Activated CD4-positive, alpha-beta T cell treated with anti-CD3 and anti-CD28 coated beads, Interleukin-2, Interleukin-4, amounts not matched to agents 100 ng/mL and 50 ng/mL, durations not matched to agents 16 hours and 8 hours (primary cell): ENCODE measurements around the gene STK24.
"Not testable (repeated sequence)": the region's sequence is repeated elsewhere in the genome, so short reads cannot be mapped to it uniquely, and the experiment has no call there.

ENCODE experiments used
- DNase-seq: peaks from one replicate; pipeline ENCODE4 v3.0.0-alpha.2; 2020; ENCODE audit warnings: low spot score

STK24 gene

DNA sequence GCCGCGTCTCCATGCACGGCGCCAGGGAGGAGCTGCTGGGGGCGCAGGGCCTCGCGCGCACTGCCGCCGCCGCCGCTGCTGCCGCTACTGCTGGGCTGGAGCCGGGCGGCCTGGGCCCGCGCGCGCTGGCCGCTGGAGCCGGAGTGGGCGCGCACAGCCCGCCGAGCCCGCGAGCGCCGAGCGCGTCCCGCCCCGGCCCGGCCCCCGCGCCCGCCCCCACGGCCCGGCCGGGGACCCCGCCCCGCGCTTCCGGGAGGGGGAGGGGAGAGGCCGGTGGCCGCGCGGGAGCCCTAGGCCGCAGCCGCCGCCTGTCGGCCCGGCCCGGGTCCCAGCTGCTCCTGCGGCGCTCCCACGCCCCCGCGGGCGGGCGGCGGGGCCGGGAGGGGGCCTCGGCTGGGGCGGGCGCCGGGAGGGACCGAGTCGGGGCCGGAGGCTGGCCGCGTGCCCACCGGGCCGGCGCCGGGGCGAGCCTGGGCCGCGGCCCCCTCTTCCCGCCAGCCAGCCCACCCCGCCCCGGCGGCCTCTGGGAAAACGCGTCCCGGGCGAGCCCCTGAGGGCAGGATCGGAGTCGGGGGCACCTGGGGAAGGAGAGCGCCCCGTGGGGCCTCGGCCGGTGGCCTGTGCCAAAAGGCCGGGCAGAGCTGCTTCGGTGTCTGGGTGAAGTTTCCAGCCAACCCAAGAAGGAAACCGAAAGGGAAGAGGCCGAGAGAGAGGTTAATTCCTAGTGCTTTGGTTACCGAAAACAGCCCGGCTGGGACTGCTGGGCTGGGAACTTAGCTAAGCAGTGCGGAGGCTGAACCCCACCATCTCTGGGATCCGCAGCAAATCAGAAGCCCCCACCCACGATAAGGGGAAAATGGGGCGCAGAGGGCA, at the start of gene STK24:
TSS of gene STK24 (minus strand) at position 145 of the 873 bp plus-strand sequence. CDS start 321 bp downstream, outside the sequence.
- peak; percentile 51 for DNase-seq

DNA sequence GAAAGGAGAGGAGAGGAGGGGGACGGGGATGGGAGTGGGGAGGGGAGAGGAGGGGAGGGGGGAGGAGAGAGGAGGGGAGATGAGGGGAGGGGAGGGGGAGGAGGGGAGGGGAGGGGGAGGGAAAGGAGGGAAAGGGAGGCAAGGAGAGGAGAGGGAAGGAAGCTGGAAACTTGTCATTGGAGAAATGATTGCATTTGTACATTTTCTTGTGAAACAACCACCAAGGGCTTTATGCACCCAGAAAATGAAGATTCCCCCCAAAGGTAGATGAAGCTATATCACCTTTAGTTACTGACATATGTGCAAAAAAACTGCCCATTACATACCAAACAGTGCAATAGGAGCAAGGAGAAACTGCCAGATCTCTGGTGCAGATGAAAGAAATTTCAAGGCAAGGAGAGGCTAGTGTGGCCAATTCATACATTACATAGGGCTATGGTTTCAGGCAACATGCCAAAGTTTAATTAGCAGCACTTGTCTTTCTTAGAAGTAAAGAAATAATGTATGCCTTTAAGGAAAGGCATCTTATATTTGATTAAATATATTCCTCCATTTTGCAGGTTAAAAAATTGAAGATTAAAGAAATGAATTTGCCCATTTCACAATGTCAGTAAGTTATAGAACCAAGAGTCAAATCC, 49.5 kb upstream of the STK24 start:
- DNase-seq, result no peak

DNA sequence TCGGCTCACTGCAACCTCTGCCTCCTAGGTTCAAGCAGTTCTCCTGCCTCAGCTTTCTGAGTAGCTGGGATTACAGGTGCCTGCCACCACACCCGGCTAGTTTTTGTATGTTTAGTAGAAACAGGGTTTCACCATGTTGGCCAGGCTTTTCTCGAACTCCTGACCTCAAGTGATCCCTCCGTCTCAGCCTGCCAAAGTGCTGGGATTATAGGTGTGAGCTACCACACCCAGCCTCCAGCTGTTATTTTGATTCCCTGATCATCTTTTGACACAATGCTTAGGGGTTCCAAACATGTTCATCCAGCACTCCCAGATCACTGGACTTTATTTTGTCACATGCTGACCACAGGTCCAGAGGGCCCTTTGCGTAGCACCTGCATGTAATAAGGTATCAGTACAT, 47.7 kb upstream of the STK24 start:
- DNase-seq, result not testable (repeated sequence)

DNA sequence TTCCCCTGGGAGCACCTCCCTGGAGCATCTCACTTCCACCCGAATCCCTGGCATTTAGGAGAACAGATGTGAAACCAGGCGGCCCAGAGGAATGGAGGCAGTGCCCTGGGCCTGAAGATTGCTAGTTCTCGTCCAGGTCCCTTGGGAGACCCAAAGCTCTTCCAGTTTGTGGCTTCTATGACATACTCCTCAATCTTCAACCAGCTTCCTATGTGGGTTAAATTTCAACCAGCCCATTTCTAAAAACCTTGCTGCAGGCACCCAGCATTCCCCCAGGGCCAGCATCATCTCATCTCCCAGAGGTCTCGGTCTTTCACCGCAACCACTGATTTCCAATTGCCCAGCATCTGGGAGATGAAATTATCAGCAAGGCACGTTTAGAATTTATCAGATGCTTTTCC, 46.0 kb upstream of the STK24 start:
- DNase-seq, result no peak

DNA sequence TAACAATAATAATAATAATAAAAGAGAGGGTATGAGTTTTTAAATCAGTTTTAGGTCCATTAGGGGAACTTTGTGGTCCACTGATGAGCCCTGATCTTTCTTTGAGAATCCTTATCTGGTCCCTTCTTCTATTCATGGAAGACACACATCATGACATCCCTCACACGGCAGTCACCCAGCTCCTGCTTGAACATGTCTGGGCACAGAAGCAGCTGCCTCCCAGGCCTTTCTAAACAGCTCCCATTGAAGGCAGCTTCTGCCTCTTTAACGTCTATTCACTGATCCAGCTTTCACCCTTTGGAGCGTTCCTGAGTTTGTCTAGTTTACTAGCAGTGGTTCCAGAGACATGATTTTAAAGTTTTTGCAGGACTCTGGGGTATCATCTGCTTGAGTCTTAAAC, 42.6 kb upstream of the STK24 start:
- no peak for DNase-seq

DNA sequence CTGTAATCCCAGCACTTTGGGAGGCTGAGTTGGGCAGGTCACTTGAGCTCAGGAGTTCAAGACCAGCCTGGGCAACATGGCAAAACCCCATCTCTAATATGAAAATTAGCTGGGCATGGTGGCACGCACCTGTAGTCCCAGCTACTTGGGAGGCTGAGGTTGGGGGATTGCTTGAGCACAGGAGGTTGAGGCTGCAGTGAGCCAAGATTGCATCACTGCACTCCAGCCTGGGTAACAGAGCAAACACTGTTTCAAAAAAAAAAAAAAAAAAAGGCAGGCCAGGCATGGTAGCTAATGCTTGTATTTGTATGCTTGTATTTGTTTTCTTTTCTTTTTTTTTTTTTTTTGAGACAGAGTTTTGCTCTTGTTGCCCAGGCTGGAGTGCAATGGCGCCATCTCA, 38.7 kb upstream of the STK24 start:
- DNase-seq, result not testable (repeated sequence)

DNA sequence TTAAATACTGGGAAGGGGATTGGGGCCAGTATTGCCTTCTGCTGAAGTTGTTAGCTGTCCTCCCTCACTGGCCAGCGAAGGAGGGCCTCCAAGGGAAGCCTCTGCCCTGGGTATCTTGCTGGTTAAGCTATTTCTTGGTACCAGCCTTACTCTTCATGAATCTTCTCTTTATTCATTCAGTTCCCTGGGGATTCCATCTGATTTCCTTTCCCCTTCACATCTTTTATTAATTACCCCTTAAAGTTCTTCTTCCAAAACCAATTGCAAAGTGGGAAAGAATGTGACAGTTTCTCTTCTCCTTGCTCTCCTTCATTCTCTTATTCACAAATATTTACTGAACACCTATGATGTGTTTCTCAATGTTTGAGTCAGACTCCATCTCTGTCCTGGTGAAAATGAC, 36.7 kb upstream of the STK24 start:
- DNase-seq, result no peak

DNA sequence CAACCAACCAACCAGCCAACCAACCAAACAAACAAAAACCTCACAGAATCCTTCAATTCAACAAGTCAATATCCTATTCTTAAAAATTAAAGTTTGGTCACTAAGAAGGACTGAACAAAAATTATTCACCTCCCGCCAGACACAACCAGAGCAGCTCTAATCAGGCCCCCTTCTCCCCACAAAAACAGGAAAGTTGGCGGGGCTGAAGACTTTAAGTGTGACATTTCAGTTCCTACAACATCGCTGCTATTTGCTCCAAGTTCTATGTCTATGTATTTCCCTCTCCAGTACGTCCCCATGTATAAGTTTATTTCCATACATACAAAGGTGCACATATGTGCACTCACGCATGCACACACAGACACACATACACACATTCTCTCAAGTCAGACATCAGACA, 32.8 kb upstream of the STK24 start:
- no peak for DNase-seq

DNA sequence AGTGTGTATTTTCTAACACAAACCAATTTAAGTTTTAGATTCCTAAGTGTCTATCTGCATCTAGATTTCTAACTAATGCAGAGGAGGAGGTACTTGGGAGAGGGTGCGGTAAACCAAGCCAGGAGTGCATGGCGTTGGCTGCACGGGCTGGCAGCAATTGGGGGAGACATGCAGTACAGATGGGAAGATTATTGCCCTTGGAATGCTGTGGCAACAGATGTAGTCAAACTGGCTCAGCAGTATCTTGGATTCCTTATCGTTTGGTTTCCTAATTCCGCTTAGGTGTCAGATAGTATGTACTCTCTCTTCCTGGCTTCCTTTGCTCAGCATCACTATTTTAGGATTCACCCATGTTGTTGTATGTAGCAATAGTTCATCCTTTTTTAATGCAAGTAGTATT, 29.4 kb upstream of the STK24 start:
- no peak for DNase-seq

DNA sequence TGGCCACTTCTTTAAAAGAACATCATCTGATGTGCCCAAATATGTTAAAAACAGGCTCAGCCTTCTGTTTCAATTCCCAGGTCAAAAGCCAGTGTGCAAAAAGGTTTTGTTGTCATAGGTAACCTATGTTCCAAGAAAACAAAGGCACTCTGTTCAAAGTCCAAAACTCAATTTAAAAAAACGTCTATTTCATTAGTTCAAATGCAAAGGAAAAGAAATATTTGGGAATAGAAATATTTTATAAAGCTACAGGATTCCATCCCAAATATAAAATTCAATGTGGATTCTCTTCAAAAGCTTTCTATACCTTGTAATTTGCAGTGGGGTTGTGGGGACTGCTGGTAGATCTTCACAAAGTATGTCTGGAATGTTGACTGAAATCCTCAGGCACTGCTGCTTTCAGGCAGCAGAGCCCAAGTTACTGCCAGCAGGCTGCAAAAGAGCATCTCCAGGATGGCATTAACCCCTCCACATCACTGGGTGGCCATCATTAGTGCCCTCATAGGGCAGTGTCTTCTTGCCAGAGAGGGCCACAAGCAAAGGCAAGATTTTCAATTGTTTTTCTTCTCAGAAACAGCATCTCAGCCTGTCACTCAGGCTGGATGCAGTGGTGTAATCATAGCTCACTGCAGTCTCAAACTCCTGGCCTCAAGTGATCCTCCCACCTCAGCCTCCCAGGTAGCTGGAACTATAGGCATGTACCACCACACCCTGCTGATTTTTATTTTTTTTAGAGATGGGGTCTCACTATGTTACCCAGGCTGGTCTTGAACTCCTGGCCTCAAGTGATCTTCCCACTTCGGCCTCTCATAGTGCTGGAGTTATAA, 22.8 kb upstream of the STK24 start:
- no peak for DNase-seq

DNA sequence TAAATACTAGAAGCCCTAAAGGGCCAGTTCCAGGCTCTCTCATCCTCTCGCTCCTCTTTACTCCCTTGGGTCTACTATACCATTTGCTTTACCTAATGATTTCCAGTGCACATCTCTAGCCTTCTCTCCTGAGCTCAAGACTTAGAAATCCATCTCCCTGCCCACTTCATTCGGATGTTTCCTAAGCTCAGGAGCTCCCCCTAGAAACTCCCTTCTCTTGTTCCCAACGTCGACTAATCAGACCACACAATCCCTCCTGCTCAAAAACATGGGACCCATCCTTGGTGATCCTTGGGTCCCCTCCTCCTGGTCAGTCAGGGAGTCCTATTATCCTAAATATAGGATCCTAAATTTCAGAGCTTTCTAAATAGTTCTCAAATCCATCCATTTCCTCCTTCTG, 21.1 kb upstream of the STK24 start:
- no peak for DNase-seq

DNA sequence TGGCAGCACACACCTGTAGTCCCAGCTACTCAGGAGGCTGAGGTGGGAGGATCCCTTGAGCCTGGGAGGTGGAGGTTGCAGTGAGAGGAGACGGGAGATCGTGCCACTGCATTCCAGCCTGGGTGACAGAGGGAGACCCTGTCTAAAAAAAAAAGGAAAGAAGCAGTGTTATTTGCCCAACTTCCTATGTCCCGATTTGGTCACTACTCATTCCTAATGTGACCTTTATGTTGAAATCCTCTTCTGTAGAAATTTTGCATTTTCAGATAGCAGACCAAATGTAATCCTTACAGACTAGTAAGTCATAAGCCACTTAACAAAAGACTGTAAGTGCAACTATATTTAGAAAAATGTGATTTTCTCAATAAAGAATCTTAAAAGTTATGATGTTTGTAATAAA, 18.2 kb upstream of the STK24 start:
- no peak for DNase-seq

DNA sequence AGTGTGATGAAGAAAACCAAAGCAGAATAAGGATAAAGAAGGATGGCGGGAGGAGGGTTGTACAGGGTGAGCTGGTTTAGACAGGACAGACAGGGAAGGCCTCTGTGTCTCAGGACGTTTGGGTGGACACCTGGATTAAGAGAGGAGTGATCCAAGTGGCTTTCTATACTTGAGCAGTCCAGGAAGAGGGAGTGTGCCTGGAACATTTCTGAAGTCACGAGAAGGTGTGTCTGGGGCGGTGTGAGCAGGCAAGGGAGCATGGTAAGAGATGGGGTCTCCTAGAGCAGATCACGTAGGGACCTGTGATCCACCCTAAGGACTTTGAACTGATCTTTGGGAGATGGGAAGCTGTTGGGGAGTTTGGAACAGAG, 15.4 kb upstream of the STK24 start:
- no peak for DNase-seq

DNA sequence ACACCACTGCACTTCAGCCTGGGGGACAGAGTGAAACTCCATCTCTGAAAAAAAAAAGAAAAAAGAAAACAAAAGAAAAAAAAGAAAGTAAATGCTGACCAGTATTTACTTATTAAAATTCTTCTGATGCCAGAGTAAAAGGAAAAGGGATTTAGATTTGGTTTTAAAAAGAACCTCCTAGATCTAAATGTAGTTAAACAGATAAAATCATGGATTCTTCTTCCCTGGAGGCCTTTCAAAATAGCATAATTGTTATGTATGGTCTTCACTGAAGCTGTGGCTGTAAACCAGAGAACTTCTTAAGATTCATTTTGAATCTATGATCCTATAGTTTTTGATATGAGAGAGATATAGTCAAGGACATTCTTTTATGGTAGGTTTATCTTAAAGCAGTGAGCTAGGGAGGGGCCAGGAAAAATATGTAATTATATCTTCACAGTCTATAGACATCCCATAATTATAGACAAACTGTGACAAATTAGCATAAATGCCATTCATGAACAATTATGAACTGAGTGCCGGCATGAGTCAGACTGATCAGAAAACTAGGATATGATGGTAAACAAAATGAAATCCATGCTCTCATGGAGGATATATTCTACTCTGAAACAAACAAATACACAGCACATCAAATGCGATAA, 14.9 kb upstream of the STK24 start:
- no peak for DNase-seq

DNA sequence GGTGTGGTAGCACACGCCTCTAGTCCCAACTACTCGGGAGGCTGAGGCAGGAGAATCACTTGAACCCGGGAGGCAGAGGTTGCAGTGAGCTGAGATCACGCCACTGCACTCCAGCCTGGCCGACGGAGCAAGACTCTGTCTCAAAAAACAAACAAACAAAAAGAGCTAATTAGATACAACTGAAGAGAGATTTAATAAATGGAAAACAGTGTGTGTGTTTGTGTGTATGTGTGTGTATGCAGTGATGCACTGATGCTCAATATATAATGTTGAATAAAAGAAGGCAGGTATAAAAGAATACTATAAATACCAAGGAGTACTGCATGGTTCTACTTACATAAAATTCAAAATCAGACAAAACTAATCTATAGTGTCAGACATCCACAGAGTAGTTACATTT, 13.6 kb upstream of the STK24 start:
- DNase-seq, result not testable (repeated sequence)

DNA sequence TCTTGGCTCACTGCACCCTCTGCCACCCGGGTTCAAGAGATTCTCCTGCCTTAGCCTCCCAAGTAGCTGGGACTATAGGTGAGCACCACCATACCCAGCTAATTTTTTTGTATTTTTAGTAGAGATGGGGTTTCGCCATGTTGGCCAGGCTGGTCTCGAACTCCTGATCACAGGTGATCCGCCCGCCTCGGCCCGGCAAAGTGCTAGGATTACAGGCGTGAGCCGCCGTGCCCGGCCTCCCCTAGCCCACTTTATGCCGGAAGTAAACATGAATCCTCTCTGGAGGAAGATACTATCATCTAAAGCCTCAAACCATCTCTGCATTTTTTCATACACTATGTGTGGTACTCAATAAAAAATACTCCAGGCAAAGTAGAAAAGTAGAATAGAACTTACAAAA, 12.6 kb upstream of the STK24 start:
- not testable (repeated sequence) for DNase-seq

DNA sequence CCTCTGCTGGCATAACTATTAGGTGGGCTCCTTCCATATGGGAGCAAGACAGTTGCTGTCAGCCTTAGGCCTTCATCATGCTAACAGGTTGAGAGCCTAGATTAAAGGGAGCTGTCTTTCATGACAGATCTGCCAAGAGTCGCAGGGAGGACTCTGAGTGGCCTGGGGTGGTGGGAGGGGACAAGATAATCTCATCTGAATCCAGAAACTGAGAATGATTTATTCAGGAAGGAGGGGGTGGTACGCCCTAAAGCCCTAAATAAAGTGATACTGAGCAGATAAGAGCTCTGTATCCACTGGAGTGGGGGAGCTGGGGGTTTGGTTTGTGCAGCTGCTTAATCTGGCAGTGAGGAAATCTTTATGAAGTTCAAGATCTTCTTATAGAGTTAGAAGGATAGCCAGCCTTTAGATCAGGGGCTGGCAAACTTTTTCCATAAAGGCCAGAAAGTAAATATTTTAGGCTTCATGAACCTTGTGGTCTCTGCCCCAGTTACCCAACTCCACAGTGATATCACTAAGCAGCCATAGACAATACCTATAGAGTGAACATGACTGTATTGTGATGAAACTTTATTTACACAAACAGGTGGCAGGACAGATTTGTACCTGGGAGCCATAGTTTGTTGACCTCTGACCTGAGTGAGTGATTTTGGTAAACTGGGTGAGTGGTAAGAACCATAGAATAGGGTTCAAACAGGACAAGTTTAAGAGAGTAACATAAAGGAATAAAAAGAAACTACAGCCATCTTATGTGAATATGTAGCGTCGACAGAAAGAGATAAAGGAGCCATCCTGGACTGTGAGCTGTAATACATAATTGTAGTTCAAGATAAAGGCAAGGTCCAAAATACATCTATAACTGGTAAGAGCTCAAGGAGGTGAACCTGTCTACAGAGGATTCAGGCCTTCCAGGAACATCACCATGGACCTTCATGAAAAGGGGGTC, 9.8 kb upstream of the STK24 start:
- DNase-seq, result no peak

DNA sequence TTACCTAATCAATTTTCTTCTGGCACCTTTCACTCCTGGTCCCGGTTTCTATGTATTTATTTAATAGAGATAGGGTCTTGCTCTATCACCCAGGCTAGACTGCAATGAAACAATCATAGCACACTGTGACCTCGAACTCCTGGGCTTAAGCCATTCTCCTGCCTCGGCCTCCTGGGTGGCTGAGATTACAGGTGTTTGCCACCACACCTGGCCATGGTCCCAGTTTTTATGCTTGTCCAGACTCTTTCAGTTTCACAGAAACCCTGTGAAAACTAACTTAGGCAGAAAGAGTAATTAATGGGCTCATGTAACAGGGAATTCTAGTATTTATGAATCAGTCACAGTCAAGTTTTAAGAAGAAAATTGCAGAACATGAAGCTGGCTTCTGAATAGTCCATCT, 9.0 kb upstream of the STK24 start:
- no peak for DNase-seq

DNA sequence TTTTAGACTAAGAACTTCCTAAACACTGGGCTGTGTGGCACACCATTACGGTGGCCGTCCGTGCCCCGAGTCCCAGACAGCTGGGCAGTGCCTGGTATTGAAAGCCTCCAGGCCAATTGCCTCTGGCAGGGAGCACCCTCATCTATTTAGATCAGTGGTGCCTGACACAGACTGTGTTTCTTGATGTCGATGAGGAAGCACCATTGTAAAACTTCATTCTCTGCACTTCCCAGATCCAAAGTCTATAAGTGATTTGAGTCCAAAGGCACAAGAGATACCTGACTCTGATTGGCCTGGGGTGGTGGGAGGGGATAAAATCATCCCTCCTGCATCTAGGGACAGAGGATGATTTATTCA, 8.5 kb upstream of the STK24 start:
- no peak for DNase-seq

DNA sequence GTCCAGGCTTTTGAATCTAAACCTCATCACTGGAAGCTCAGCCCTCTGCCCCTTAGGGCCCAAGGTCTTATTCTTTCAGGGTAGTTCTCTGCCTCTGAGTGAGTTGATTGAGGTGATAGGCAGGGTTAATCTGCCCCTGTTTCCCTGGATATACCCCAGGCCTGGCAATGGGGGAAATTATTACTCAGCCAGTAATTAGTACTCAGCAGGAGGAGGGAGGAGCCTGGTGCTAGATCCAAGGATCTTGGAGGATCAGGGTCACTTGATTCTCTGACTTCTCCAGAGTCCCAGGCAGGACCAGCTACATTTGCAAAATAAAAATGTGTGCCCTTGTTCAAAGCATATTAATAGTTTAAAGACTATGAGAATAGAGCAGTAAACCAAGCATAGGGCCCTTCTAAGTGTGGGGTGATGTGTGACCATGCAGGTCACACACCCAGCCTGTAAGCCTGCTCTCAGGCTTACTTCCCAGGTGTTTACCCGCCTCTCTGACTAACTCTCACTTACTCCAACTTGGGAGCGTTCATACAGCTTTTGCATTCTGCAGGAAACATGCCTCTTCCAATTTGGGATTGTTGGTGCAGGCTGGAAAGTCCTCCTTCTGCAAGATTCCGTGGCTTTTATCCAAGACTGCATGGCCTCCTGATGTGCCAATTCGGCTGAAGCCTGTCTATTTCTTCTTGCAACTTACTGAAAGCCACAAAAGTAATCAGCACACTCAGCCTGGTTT, 7.9 kb upstream of the STK24 start:
- no peak for DNase-seq

DNA sequence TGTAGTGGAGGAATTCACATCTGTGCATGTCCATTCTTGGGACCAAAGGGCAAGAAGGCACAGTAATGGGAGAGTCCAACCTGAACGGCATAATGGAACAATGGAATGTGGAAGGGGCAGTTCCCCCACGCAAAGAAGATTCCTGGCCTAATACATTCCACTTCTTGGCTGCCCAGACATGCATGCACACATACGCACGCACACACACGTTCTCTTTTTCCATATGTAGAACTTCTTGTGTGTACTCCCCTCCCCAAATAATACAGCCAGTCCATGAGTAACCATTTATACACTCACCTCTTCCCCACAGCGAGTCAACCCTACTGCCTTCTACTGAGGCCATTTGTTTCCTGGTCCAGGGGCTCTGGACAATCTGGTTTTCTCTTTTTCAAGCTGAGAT, 6.0 kb upstream of the STK24 start:
- DNase-seq, result no peak
